Activated T-helper 1 cell treated with anti-CD3 and anti-CD28 coated beads, Interleukin-12 subunit alpha, Interleukin-12 subunit beta, Interleukin-2, Interleukin-4 antibody, amounts not matched to agents 30 ng/mL and 10 ng/mL and 1 ng/mL, durations not matched to agents 14 hours and 24 hours and 36 hours (primary cell): ENCODE data around the gene WNT3. TPM values are rescaled to one million over a fixed set of nuclear protein-coding genes. Genes with fewer than 3 reads are reported as not detected.
"Not testable (repeated sequence)": the region's sequence is repeated elsewhere in the genome, so short reads cannot be mapped to it uniquely, and the experiment has no call there.

Experiments
- DNase-seq: peaks from one replicate; pipeline ENCODE4 v3.0.0; 2021; ENCODE audit warnings: low spot score
- H3K27ac Mint-ChIP-seq: one replicate; pipeline ENCODE4 v1.8.0; 2021; ENCODE audit warnings: mild to moderate bottlenecking, mixed read lengths
- H3K27me3 Mint-ChIP-seq: one replicate; pipeline ENCODE4 v1.8.0; 2022; ENCODE audit warnings: mild to moderate bottlenecking, moderate library complexity, mixed read lengths; ENCODE audit not compliant: insufficient read depth
- H3K36me3 Mint-ChIP-seq: one replicate; pipeline ENCODE4 v1.8.0; 2021; ENCODE audit warnings: low read depth, mixed read lengths
- H3K4me1 Mint-ChIP-seq: one replicate; pipeline ENCODE4 v1.8.0; 2021; ENCODE audit warnings: low read depth, mixed read lengths
- H3K4me3 Mint-ChIP-seq: one replicate; pipeline ENCODE4 v1.8.0; 2021; ENCODE audit warnings: mild to moderate bottlenecking, moderate library complexity, mixed read lengths
- H3K9me3 Mint-ChIP-seq: one replicate; pipeline ENCODE4 v1.8.0; 2021; ENCODE audit warnings: mixed read lengths
- intact Hi-C: fragments of 100-400 bp; cut with micrococcal nuclease; formaldehyde crosslinking; loops from one replicate; pipeline ENCODE4 v1.15.1; 2024
- total RNA-seq: library from RNA; stranded (reverse); gene quantifications from 2 replicates; pipeline ENCODE4 v1.2.3, GENCODE V29; 2022

WNT3 gene
- total RNA-seq, 1 donor from 2014 or later: 0.05 TPM

DNA sequence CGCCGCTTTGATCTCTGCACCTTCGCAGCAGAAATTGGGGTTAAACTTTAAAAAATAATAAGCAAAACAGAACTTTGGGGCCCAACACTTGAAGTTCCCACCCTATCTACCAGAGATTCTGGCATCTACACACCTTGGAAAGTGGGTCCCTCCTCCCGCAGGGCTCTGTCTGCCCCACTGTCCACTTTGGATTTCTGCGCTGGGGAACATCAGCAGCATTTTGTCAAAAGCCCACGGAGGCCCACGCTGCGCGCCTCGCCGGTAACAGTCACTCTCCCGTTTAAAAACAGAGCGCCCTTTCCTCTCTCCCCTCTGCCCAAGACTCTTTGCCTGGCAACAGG, 32.2 kb upstream of the WNT3 start:
- Mint-ChIP-seq H3K9me3 (no peaks in the 10 kb centered on the region), H3K36me3 (no peaks in the 10 kb centered on the region), H3K27ac (no peak overlapping the region), H3K4me3 (no peak overlapping the region), H3K27me3 (peaks cover 61% of the 10 kb centered on the region), H3K4me1 (no peaks in the 10 kb centered on the region)
- intact Hi-C loops: no loop called here
- DNase-seq: no peak

DNA sequence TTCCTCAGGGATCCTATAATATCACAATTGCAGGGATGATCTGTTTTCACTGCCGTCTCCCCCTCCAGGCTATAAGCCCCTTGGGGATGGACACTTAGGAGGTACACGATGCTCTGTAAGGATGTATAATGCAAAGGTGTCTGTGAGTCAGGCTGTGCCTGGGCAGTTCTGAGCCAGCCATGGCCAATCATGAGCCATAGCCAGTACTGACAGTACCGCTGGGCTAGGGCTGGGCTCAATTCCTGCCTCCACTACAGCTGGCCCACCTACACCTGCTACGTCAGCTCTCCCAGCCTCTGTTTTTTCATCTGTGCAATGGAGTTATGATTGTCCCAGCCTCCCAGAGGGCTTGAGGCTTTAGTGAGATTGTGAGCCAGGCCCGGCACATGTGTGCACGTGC, 30.0 kb upstream of the WNT3 start:
- H3K36me3 Mint-ChIP-seq: peaks cover under 1% of the 10 kb centered on the region
- H3K4me1 Mint-ChIP-seq: no peaks in the 10 kb centered on the region
- peaks cover 62% of the 10 kb centered on the region for H3K27me3 Mint-ChIP-seq
- peaks cover under 1% of the 10 kb centered on the region for H3K9me3 Mint-ChIP-seq
- intact Hi-C loops: no loop called here
- H3K27ac Mint-ChIP-seq: no peak overlapping the region
- DNase-seq: no peak
- H3K4me3 Mint-ChIP-seq: no peak overlapping the region

DNA sequence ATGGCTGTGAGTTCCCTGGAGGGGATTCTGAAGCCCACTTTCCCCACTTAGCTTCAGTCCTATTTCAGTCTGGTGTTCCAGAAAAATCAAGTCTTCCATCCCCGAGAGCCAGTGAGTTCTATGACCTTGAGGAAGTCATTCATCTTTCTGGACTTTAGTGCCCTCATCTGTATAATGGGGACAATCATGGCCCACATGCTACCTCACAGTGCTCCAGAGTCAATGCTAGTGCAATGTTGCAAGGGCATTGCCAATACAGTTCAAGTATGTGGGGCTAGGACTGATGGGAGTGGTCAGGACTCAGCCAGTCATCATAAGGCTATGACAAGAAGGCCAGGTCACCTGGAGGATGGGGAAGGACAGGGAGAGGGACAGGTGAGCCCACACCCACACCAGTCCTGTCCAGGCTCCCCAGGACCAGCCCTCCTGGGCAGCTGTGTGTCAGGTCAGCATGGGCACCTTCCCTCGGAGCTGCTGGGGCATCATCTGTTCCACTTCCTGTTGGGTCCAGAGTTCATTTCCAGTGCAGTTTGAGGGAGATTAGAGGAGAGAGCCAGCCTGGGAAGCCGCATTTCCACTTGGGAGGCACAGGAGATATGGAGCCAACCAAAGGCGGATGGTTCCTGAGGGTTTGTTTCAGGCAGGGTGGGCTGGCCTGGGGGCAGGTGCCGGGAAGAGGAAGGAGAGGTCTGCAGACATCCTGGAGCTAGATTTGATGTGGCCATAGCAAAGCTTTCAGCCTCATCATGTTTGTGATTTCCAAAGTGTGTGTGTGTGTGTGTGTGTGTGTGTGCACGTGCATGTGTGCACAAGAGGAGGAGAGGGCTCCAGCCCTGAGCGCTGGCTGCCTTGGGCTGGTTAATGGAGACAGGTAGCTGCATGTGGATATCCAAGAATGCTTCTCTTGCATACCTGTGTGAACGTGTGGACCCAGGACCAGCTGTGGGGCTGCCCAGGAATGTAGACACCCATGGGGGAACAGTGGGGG, 29.0 kb upstream of the WNT3 start:
- peaks cover 56% of the 10 kb centered on the region for H3K27me3 Mint-ChIP-seq
- intact Hi-C loops: no loop called here
- DNase-seq: no peak
- no peak overlapping the region for H3K27ac Mint-ChIP-seq
- no peaks in the 10 kb centered on the region for H3K4me1 Mint-ChIP-seq
- peaks cover 11% of the 10 kb centered on the region for H3K9me3 Mint-ChIP-seq
- H3K36me3 Mint-ChIP-seq: peaks cover 7% of the 10 kb centered on the region
- no peak overlapping the region for H3K4me3 Mint-ChIP-seq

DNA sequence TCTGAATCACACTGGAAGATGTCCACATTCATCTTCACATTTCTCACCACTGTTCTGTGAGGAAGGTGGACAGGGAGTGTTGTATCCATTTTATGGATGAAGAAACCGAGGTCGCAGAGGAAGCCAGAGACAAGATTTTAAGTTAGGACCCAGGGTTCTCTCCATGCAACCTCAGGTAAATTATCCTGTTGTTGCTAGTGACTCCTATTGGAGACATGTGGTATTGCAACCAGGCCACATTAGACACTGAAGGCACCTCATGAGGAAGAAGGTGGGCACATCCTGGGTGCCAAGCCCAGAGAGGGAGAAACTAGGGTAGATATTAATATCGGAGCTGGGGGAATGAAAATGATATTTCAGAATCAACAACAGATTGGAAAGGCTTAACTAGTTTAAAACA, 24.3 kb upstream of the WNT3 start:
- no peak overlapping the region for H3K4me3 Mint-ChIP-seq
- no peak for DNase-seq
- H3K27me3 Mint-ChIP-seq: peaks cover 48% of the 10 kb centered on the region
- H3K36me3 Mint-ChIP-seq: peaks cover 7% of the 10 kb centered on the region
- H3K9me3 Mint-ChIP-seq: peaks cover 12% of the 10 kb centered on the region
- H3K4me1 Mint-ChIP-seq: no peaks in the 10 kb centered on the region
- intact Hi-C loops: no loop called here
- H3K27ac Mint-ChIP-seq: no peak overlapping the region

DNA sequence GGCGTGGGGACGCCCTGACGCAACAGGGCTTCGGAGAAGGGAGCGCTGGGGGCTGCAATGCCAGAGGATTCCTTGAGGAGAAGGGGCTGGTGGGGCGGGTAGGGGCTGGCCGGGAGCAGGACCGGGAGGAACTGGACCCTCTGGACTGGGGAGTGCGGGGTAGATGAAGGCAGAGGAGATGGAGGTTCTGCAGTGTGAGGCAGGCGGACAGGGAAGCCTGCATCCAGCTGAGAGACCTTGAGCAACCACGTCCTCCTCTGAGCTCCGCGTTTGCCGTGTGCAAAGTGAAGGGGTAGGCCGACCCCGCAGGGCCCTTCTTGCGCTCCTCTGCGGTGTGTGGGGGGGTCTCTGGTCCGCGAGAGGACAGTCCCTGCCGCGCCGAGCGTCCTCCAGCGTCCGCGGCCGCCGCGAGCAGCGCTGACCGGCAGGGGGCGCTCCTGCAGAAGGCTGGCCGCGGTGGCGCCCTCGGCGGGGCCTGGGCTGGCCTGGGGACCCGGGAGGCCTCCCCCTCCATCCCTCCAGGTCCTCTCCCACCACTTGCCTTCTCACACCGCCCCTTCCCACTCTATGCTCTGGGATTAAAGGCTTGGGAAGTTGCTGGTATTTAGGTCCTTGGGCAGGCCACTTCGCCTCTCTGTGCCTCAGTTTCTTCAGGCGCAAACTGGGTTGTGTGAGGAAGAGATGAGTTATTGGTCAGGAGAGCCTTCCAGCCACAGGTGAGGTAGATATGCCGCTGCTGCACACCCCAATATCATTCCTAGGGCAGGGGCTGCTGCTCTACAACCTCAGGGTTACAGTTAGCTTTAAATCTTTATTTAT, 23.3 kb upstream of the WNT3 start:
- Mint-ChIP-seq H3K27ac (no peak overlapping the region), H3K9me3 (peaks cover 12% of the 10 kb centered on the region), H3K36me3 (peaks cover 7% of the 10 kb centered on the region), H3K4me3 (no peak overlapping the region), H3K4me1 (no peaks in the 10 kb centered on the region), H3K27me3 (peaks cover 39% of the 10 kb centered on the region)
- intact Hi-C loops: loop anchor here (1.0 kb wide), 1 partner anchor 160 kb away; no protein-coding TSS in a partner anchor
- DNase-seq: no peak

DNA sequence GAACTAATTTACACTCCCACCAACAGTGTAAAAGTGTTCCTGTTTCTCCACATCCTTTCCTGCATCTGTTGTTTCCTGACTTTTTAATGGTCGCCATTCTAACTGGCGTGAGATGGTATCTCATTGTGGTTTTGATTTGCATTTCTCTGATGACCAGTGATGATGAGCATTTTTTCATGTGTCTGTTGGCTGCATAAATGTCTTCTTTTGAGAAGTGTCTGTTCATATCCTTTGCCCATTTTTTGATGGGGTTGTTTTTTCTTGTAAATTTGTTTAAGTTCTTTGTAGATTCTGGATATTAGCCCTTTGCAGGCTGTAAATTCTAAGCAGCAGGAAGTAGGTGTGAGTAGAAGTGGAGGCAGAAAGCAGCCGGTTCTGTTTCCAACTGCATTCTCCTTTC, 22.1 kb upstream of the WNT3 start:
- peaks cover 29% of the 10 kb centered on the region for H3K27me3 Mint-ChIP-seq
- intact Hi-C loops: not testable (repeated sequence)

DNA sequence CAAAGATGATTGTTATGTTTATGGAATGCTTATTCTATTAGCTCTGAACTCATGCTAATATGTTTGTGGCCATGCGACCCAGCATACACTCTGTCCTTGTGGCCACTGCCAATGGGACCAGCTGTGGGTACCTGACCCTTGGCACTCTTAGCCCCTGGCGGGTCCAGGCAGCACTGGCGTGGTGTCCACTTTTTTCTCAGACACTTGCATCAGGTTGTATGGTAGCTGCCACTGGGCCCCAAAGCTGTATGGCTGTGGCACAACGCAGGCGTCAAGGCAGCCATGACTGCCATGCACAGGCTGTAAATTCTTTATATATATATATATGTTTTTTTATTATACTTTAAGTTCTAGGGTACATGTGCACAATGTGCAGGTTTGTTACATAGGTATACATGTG, 20.7 kb upstream of the WNT3 start:
- Mint-ChIP-seq H3K27ac (no peak overlapping the region), H3K4me1 (peaks cover 6% of the 10 kb centered on the region), H3K9me3 (peaks cover 12% of the 10 kb centered on the region), H3K36me3 (peaks cover 7% of the 10 kb centered on the region), H3K27me3 (peaks cover 23% of the 10 kb centered on the region), H3K4me3 (no peak overlapping the region)
- no peak for DNase-seq
- intact Hi-C loops: loop anchor here (10.0 kb wide), 1 partner anchor 574 kb away; no protein-coding TSS in a partner anchor

More for the DNA sequence above, 22.1 kb upstream of the WNT3 start:
- not testable (repeated sequence) for DNase-seq, H3K36me3 Mint-ChIP-seq, H3K4me1 Mint-ChIP-seq, H3K27ac Mint-ChIP-seq, H3K4me3 Mint-ChIP-seq
- H3K9me3 Mint-ChIP-seq: peaks cover 12% of the 10 kb centered on the region

DNA sequence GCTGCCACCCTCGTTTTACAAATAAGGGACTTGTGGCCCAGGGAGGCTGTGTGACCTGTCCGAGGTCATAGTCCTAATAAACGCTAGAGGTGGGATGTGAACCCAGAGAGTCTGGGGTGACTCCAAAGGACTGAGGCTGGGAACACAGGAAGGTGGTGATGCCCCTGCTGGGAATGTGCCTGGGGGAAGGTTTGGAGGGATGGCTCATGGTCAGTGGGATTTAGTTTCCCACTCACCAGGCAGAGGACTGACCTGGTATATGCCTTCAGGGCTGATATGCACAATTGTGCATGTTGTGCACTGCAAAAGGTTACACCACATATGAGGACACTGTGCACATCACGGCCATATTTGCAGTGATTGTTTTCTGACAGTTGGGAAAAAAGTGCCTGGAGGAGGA, 19.0 kb upstream of the WNT3 start:
- no peaks in the 10 kb centered on the region for H3K36me3 Mint-ChIP-seq
- H3K27ac Mint-ChIP-seq: no peak overlapping the region
- peaks cover 28% of the 10 kb centered on the region for H3K27me3 Mint-ChIP-seq
- no peak for DNase-seq
- intact Hi-C loops: loop anchor here (10.0 kb wide), 1 partner anchor 573 kb away; no protein-coding TSS in a partner anchor
- no peak overlapping the region for H3K4me3 Mint-ChIP-seq
- H3K4me1 Mint-ChIP-seq: peaks cover 6% of the 10 kb centered on the region
- peaks cover 2% of the 10 kb centered on the region for H3K9me3 Mint-ChIP-seq

DNA sequence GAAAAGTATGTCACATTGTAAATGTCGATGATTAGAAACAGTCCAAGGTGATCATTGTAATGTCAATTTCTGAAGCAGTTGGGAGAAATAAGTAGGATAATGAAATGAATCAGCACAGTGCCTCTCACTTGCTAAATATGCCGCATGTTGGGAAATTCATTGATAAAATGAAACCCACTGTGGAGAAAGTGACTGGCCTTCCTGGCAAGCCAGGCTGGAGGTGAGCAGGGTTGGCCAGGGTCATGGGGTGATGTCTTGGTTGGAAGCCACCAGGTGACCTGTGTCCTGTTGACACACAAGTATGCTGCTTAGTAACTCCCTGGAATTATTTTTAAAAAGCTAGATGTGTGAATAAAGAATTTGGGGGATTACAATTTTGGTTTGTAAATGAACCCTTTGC, 18.0 kb upstream of the WNT3 start:
- peaks cover 6% of the 10 kb centered on the region for H3K4me1 Mint-ChIP-seq
- no peaks in the 10 kb centered on the region for H3K9me3 Mint-ChIP-seq
- H3K36me3 Mint-ChIP-seq: no peaks in the 10 kb centered on the region
- H3K4me3 Mint-ChIP-seq: no peak overlapping the region
- no peak overlapping the region for H3K27ac Mint-ChIP-seq
- H3K27me3 Mint-ChIP-seq: peaks cover 24% of the 10 kb centered on the region
- intact Hi-C loops: loop anchor here (10.0 kb wide), 1 partner anchor 572 kb away; no protein-coding TSS in a partner anchor
- DNase-seq: no peak

DNA sequence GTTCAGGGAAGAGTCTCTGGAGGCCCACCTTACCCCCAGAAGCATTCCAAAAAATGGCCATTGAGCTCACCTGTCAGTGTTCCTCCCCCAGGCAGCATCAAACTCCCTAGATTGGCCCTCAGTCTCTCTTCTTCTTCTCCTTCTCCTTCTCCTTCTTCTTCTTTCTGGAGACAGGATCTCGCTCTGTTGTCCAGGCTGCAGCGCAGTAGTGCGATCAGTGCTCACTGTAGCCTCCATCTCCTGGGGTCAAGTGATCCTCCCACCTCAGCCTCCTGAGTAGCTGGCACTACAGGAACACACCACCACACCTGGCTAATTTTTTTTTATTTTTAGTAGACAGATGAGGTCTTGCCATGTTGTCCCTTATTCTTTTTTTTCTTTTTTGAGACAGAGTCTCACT, 16.4 kb upstream of the WNT3 start:
- intact Hi-C loops: loop anchor here (10.0 kb wide), 1 partner anchor 570 kb away; no protein-coding TSS in a partner anchor
- H3K36me3 Mint-ChIP-seq: no peaks in the 10 kb centered on the region
- DNase-seq: no peak
- H3K4me3 Mint-ChIP-seq: no peak overlapping the region
- H3K4me1 Mint-ChIP-seq: peaks cover 6% of the 10 kb centered on the region
- no peaks in the 10 kb centered on the region for H3K9me3 Mint-ChIP-seq
- peaks cover 15% of the 10 kb centered on the region for H3K27me3 Mint-ChIP-seq
- H3K27ac Mint-ChIP-seq: no peak overlapping the region

DNA sequence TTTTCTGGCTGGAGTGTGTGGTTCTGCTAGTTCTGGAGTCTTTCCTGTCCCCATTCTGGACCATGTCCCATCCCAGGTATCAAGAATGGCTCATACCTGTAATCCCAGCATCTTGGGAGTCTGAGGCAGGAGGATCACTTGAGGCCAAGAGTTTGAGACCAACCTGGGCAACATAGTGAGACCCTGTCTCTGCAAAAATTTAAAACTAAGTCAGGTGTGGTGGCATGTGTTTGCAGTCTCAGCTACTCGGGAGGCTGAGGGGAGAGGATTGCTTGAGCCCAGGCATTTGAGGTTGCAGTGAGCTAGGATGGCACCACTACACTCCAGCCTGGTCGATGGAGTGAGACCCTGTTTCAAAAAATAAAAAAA, 15.3 kb upstream of the WNT3 start:
- H3K36me3 Mint-ChIP-seq: no peaks in the 10 kb centered on the region
- H3K27me3 Mint-ChIP-seq: peaks cover 14% of the 10 kb centered on the region
- H3K27ac Mint-ChIP-seq: no peak overlapping the region
- peaks cover 6% of the 10 kb centered on the region for H3K4me1 Mint-ChIP-seq
- H3K4me3 Mint-ChIP-seq: no peak overlapping the region
- intact Hi-C loops: loop anchor here (10.0 kb wide), 1 partner anchor 569 kb away; no protein-coding TSS in a partner anchor
- H3K9me3 Mint-ChIP-seq: no peaks in the 10 kb centered on the region
- no peak for DNase-seq

DNA sequence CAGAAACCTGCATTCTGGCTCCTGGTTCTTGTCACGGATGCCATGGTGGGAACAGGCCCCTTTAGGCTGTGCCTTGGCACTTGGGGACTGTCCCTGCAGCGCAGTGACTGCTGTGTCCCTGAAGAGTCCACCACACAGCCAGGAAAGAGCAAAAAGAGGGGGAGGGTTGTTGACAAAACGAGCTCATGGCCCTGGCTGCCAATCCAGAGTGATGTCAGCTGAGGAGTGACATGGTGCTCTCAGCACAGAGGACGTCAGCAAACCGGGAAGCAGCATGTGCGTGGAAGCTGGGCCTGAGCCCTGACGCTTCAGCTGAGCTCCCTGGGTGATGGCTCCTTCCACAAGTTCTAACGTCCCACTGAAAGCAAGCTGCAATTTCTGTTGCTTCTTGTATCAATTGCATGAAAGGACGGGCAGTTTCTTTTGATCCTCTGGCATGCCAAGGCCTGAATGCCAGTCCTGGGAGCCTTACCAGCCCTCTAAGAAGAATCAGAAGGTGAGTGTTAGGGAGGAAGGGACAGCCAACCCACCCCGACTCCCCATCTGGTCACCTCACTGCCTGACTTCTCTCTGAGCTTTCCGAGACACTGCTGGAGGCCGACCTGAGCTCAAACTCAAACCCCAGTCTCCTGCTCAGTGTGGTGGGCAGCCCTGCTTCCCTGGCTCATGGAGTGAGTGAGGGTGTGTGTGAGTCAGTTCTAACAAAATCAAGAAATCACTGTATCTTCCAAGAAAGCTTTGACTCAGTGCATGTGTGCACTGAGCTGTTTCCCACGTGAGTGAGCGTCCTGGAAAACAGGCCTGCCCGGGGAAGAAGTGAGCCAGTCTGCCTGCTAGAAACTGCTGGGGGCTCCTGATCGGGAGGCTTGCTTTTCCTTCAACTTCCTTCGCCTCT, 14.7 kb upstream of the WNT3 start:
- peaks cover 19% of the 10 kb centered on the region for H3K27me3 Mint-ChIP-seq
- DNase-seq: no peak
- no peaks in the 10 kb centered on the region for H3K9me3 Mint-ChIP-seq

More for the DNA sequence above, 14.7 kb upstream of the WNT3 start:
- H3K36me3 Mint-ChIP-seq: no peaks in the 10 kb centered on the region
- intact Hi-C loops: loop anchor here (10.0 kb wide), 1 partner anchor 568 kb away; no protein-coding TSS in a partner anchor
- no peak overlapping the region for H3K4me3 Mint-ChIP-seq
- peaks cover 6% of the 10 kb centered on the region for H3K4me1 Mint-ChIP-seq
- H3K27ac Mint-ChIP-seq: no peak overlapping the region
